ENCODE data around the gene NETO2. TPM values are rescaled to one million over a fixed set of nuclear protein-coding genes. Genes with fewer than 3 reads are reported as not detected.

NETO2 gene
- total RNA-seq, 2 donors from 2014 or later, result 3.6 to 19.0 TPM

GRCh38 chr16:47069313-47069712, 74.4 kb downstream of the NETO2 start:
- H3K4me1 ChIP-seq, result no peaks in the 10 kb centered on the region
- no peak for DNase-seq
- H3K9me3 ChIP-seq, result no peaks in the 10 kb centered on the region
- intact Hi-C loops (cut with DNase I), result no loop called here
- H3K27ac ChIP-seq, result no peak overlapping the region
- no peaks in the 10 kb centered on the region for H3K36me3 ChIP-seq
- no peak overlapping the region for H3K9ac ChIP-seq (ENCODE audit: low read depth in 2 of 2, low read length in 2 of 2)
- no peak overlapping the region for H3K4me3 ChIP-seq
- no peaks in the 10 kb centered on the region for H3K27me3 ChIP-seq
- TF ChIP-seq CTCF (IDR thresholded peaks at IDR 0.05), result no peak

GRCh38 chr16:47067203-47067602, 76.5 kb downstream of the NETO2 start:
- H3K9ac ChIP-seq (ENCODE audit: low read depth in 2 of 2, low read length in 2 of 2), result no peak overlapping the region
- intact Hi-C loops (cut with DNase I), result no loop called here
- no peak overlapping the region for H3K4me3 ChIP-seq
- H3K36me3 ChIP-seq, result no peaks in the 10 kb centered on the region
- no peaks in the 10 kb centered on the region for H3K27me3 ChIP-seq
- DNase-seq, result no peak
- H3K4me1 ChIP-seq, result no peaks in the 10 kb centered on the region
- no peak overlapping the region for H3K27ac ChIP-seq
- TF ChIP-seq CTCF (IDR thresholded peaks at IDR 0.05), result no peak
- no peaks in the 10 kb centered on the region for H3K9me3 ChIP-seq

- Histone ChIP-seq H3K4me3 (no peak overlapping the region), H3K36me3 (no peaks in the 10 kb centered on the region), H3K27ac (no peak overlapping the region), H3K4me1 (no peaks in the 10 kb centered on the region), H3K27me3 (no peaks in the 10 kb centered on the region), H3K9me3 (no peaks in the 10 kb centered on the region), H3K9ac (ENCODE audit: low read depth in 2 of 2, low read length in 2 of 2) (no peak overlapping the region)
- no peak for TF ChIP-seq CTCF (IDR thresholded peaks at IDR 0.05)
- intact Hi-C loops (cut with DNase I), result no loop called here
- DNase-seq, result no peak
Measured at GRCh38 chr16:47065766-47066688, 77.7 kb downstream of the NETO2 start.

- intact Hi-C loops (cut with DNase I), result no loop called here
- Histone ChIP-seq H3K36me3 (no peaks in the 10 kb centered on the region), H3K9ac (ENCODE audit: low read depth in 2 of 2, low read length in 2 of 2) (no peak overlapping the region), H3K27me3 (no peaks in the 10 kb centered on the region), H3K27ac (no peak overlapping the region), H3K4me3 (no peak overlapping the region), H3K9me3 (no peaks in the 10 kb centered on the region), H3K4me1 (no peaks in the 10 kb centered on the region)
- no peak for DNase-seq
- TF ChIP-seq CTCF (IDR thresholded peaks at IDR 0.05), result no peak
Measured at GRCh38 chr16:47064775-47065174, 79.0 kb downstream of the NETO2 start.

- Histone ChIP-seq H3K9ac (ENCODE audit: low read depth in 2 of 2, low read length in 2 of 2) (no peak overlapping the region), H3K4me1 (no peaks in the 10 kb centered on the region), H3K36me3 (no peaks in the 10 kb centered on the region), H3K4me3 (no peak overlapping the region), H3K27me3 (no peaks in the 10 kb centered on the region), H3K9me3 (no peaks in the 10 kb centered on the region), H3K27ac (no peak overlapping the region)
- intact Hi-C loops (cut with DNase I), result no loop called here
- DNase-seq, result no peak
- TF ChIP-seq CTCF (IDR thresholded peaks at IDR 0.05), result no peak
Measured at GRCh38 chr16:47063011-47063724, 80.6 kb downstream of the NETO2 start.
